Cerebellar nuclear complex (tissue), 1 donor: Measurements from ENCODE around the gene DDN.

Source experiments
- DNase-seq, 2 experiments: peaks; one replicate each; lab custom pipeline; 2025; lab: John Stamatoyannopoulos, UW

Gene DDN

DNA sequence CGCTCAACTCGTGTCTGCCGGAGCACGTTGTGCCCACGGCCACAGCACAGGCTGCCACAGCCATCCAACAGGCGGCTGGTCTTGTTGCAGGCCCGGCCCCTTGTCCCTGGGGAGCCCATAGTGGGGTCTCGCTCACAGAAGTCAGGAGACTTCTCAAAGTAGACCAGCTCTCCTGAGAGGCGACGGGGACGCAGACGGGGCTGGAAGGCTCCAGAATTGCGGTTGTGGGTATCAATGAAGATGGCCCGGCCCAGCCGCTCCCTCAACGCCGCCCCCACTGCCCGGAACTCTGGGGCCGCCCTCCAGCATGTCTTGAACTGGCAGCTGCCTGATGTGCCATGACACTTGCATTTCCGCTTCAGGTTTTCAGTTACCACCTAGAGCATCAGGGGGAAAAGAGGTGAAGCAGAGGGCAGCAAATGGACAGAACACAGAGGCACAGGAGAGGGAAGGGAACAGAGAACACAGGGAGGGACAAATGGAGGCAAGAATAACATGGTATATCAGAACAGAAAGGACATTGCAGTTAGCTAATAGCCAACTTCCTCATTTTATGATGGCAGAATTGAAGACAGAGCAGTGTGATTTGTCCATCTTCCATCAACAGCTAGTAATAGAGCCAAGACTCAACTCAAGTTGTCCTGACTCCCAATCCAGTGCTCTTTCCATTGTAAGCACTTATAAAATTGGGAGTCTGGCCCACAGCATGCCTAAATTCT lies 32.8 kb downstream of the DDN start:
- DNase-seq = no peak

- no peak for DNase-seq
Measured at GRCh38 chr12:48965298-48965838, 33.8 kb downstream of the DDN start.

DNA sequence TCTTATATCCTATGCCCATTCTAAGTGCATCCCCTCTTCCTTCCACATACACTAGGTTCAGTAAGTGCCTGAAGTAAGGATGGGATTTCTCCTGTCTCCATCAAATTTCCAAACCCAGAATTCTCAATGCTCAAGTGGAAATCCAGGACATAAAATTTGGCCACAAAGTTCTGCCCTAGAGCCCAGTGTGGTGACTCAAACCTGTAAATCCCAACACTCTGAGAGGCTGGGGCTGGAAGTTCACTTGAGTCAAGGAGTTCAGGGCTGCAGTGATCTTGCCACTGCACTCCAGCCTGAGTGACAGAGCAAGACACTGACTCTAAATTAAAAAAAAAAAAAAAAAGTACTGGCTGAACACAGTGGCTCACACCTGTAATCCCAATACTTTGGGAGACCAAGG lies 37.4 kb downstream of the DDN start:
- DNase-seq = no peak

DNA sequence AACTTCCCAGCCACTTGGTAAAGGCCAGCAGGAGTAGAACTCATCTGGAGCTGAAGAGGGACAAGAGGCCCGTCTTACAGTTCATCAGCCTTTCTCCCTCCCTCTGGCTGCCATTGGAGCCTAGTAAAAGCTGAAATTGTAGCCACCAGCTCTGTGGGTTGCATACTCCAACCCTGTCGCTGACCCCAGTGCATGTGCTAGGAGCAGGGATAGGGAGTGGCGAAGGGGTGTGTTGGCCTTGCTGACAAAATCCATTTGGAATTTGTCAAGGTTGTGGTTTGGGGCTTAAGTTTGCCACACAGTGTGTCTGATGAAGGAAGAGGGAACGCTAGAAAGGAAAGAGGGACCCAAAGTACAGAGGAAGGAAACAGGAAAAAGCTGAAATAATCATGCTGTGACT lies 37.8 kb downstream of the DDN start:
- no peak for DNase-seq

- no peak for DNase-seq
Measured at GRCh38 chr12:48960834-48961233, 38.3 kb downstream of the DDN start.

- no peak for DNase-seq
Measured at GRCh38 chr12:48958049-48958388, 41.2 kb downstream of the DDN start.

DNA sequence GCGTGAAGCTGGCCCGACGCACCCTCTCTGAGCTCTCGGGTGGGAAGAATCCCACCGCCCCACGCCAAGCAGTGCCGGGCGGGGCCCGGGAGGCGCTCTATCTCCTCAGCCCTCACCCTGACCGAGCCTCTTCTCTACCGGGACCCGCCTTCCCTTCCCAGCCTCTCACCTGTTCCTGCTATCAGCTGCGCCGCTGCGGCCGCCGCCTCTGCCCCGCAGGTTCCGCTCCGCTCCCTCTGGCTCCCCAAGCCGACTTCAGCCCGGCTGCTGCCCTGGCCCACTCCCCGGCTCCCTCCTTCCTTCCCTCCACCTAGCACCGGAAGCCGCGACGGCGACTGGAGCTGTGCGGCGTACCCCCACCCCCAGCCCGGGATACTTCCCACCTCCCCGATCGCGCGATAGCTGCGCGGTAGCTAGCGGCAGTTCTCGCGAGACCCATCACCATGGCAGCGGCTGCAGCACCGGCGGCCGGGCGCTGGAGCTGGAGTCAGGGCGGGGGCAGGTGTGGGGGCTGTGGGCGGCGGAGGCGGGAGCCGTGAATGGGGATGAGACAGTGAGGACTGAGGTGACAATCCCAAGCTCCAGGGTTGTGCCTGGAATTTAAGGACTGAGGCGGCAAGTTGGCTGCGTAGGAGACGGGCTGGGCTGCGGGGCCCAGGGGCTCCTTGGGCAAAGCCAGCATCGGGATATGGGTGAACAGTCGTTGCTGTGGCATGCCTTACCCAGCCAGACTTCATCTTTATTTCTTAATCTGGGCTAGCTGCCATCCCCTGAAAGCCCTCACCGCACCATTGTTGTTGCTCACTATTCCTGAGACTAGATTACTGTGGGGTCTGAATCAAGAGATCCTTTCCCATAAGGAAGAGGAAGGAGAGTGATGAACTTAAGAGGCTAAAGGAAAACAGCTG lies 41.8 kb downstream of the DDN start, which contains the start of gene ARF3:
Gene ARF3 (minus strand): TSS at position 347 of the 908 bp plus-strand sequence. CDS start 16,392 bp downstream, outside the sequence.
- peak; percentile 22 to 66 for DNase-seq

GRCh38 chr12:48956279-48957140 lies 42.7 kb downstream of the DDN start:
- DNase-seq = peak in 1 of 2 experiments; percentile 26

GRCh38 chr12:48954841-48955501 lies 44.2 kb downstream of the DDN start:
- no peak for DNase-seq

DNA sequence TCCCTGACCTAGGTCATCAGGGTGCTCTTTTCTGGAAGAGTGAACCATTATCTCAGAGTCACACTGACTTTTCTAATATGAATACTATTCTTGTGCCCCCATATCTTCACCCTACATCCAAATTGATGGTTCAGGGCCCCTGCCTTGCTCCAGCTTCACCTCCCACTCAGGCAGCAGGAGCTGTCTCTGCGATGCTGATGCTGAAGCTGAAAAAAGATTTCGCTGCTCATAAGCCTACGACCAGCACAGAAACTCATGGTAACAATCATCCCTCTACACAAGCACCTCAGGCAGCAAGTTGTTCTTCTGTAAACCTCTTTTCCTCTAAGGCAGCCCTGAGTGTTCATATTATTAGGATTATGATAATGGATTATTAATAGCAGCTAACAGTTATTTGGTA lies 45.1 kb downstream of the DDN start:
- no peak for DNase-seq

- DNase-seq = no peak
Measured at GRCh38 chr12:48952691-48953090, 46.5 kb downstream of the DDN start.

DNA sequence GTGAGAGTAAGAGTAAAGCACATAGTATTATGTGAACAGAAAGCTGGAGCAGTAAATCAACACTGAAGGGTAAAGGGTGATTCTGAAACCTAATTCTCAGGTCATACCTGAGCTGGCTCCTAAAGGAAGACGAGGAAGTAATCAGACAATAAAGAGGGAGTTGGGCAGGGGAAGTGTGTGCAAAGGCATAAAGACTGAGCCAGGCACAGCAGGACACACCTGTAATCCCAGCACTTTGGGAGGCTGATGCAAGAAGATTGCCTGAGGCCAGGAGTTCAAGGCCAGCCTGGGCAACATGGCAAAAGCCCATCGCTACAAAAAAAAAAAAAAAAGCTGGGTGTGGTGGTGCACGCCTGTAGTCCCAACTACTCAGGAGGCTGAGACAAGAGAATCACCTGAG lies 51.4 kb downstream of the DDN start:
- DNase-seq = no peak

DNA sequence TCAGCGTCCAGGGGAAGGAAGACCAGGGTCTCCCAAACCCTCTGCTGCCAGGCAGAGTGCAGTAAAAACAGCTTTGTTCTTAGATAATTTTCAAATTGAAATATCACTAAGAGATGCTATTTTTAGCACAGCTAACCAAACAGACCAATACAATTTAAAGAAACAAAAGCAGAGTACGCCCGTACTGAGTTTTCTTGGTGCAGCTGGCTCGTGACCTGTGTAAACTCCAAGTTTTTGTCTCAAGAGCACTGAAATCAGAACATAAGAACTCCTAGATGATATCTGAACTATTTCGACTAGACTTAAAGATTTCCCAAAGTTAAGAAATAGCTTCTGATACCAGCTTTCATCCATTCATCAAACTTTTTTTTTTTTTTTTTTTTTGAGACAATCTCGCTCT lies 52.2 kb downstream of the DDN start:
- no peak for DNase-seq

- DNase-seq = peak in 1 of 2 experiments; percentile 36
Measured at GRCh38 chr12:48946205-48946604, 53.0 kb downstream of the DDN start.
